ENCODE data around the gene GALNTL6. TPM values are rescaled to one million over a fixed set of nuclear protein-coding genes. Genes with fewer than 3 reads are reported as not detected.

Gene GALNTL6
- total RNA-seq, 1 experiment from 2014 or later: not detected

DNA sequence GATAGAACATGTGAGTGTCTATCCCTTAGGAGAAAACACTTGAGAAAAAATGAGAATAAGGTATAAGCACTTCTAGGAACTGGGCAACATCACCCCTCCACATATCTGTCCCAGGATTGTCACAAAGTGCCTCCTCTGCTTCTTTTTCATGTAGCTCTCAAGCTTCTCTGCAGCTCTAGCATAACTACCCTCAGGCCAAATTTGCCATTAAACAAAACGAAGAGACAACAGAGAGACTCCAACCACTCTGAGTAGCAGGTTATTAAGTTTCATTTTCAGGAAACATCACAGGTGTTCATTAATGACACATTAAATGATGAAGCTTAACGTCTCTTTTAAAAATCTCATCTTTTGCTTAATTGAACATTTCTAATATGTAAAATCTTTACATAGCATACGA, 580.0 kb downstream of the GALNTL6 start:
- no peaks in the 10 kb centered on the region for H3K36me3 Mint-ChIP-seq (ENCODE audit: insufficient read depth in 1 of 3, low read depth in 3 of 3)
- no peaks in the 10 kb centered on the region for H3K4me1 Mint-ChIP-seq
- H3K14ac ChIP-seq (ENCODE audit: insufficient read depth, low read length): no peak overlapping the region
- H3K4me2 ChIP-seq (ENCODE audit: insufficient read depth, insufficient read length, low read length): no peak overlapping the region
- H4K5ac ChIP-seq (ENCODE audit: insufficient read length, low read depth, low read length): no peak overlapping the region
- H3K9ac ChIP-seq (ENCODE audit: extremely low read depth, insufficient read length, low read length): no peak overlapping the region
- H3K9me3 Mint-ChIP-seq: no peaks in the 10 kb centered on the region
- WGBS (ENCODE audit: extremely low coverage, insufficient read length, low lambda C conversion rate): no CpG with 5 or more reads among the region's 3 CpGs
- no peaks in the 10 kb centered on the region for H3K79me1 ChIP-seq (ENCODE audit: insufficient read depth, low read depth, low read length, poor library complexity, severe bottlenecking)
- no peaks in the 10 kb centered on the region for H3K79me2 ChIP-seq (ENCODE audit: insufficient read depth, low read length)
- H3K27me3 Mint-ChIP-seq (ENCODE audit: low read depth): no peaks in the 10 kb centered on the region
- H3K27ac Mint-ChIP-seq: peak overlapping the region in 1 of 3 experiments; percentile 19; a peak in 2 of 7 replicates
- no peak overlapping the region for H3K4me3 Mint-ChIP-seq
- H3T11ph ChIP-seq (ENCODE audit: low read length): no peak overlapping the region
- TF ChIP-seq, protein P1, sequence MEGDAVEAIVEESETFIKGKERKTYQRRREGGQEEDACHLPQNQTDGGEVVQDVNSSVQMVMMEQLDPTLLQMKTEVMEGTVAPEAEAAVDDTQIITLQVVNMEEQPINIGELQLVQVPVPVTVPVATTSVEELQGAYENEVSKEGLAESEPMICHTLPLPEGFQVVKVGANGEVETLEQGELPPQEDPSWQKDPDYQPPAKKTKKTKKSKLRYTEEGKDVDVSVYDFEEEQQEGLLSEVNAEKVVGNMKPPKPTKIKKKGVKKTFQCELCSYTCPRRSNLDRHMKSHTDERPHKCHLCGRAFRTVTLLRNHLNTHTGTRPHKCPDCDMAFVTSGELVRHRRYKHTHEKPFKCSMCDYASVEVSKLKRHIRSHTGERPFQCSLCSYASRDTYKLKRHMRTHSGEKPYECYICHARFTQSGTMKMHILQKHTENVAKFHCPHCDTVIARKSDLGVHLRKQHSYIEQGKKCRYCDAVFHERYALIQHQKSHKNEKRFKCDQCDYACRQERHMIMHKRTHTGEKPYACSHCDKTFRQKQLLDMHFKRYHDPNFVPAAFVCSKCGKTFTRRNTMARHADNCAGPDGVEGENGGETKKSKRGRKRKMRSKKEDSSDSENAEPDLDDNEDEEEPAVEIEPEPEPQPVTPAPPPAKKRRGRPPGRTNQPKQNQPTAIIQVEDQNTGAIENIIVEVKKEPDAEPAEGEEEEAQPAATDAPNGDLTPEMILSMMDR (conservative IDR thresholded peaks at IDR 0.05): no peak
- H2BK20ac ChIP-seq (ENCODE audit: low read depth, low read length, poor library complexity, severe bottlenecking): no peak overlapping the region
- no peaks in the 10 kb centered on the region for H3K27me3 ChIP-seq (ENCODE audit: insufficient read depth, low read length)
- no peak overlapping the region for H3K18ac ChIP-seq (ENCODE audit: insufficient read length, low read depth, low read length)
- no peak overlapping the region for H3K23ac ChIP-seq (ENCODE audit: insufficient read length, low read depth, low read length)
- H2AK5ac ChIP-seq (ENCODE audit: insufficient read length, low read length): no peak overlapping the region
- H4K91ac ChIP-seq (ENCODE audit: insufficient read length, low read depth, low read length): no peak overlapping the region
- no peak overlapping the region for H2BK15ac ChIP-seq (ENCODE audit: low read depth, low read length)
- no peaks in the 10 kb centered on the region for H4K20me1 ChIP-seq (ENCODE audit: control insufficient read depth, insufficient read depth, insufficient read length)
- no peak for DNase-seq
- no peak overlapping the region for H2BK5ac ChIP-seq (ENCODE audit: insufficient read length, low read length)
- H3K27ac ChIP-seq (ENCODE audit: insufficient read length, low read depth, low read length): no peak overlapping the region
- H3K9me3 ChIP-seq (ENCODE audit: control insufficient read depth, low read depth, low read length): no peaks in the 10 kb centered on the region
- H4K8ac ChIP-seq (replicated peaks; ENCODE audit: insufficient read length, low read depth, low read length): no peak overlapping the region
- H3K4me1 ChIP-seq (ENCODE audit: insufficient read depth, low read length): no peaks in the 10 kb centered on the region
- no peaks in the 10 kb centered on the region for H3K23me2 ChIP-seq (ENCODE audit: insufficient read length, low read depth, low read length, poor library complexity, severe bottlenecking)
- no peak overlapping the region for H2BK12ac ChIP-seq (ENCODE audit: insufficient read length, low read depth, low read length)
- H3K56ac ChIP-seq (ENCODE audit: insufficient read length, low read depth, low read length): no peak overlapping the region
- no peak overlapping the region for H2BK120ac ChIP-seq (ENCODE audit: low read depth, low read length, poor library complexity, severe bottlenecking)
- no peak overlapping the region for H2AFZ ChIP-seq (ENCODE audit: low read length)
- H3K4ac ChIP-seq (ENCODE audit: low read depth, low read length): no peak overlapping the region
